Measurements from ENCODE around the gene PLCD3. TPM values are rescaled to one million over a fixed set of nuclear protein-coding genes. Genes with fewer than 3 reads are reported as not detected.

PLCD3 gene
- total RNA-seq, 1 experiment from 2014 or later = 55.8 TPM

GRCh38 chr17:45092911-45093430, 39.3 kb downstream of the PLCD3 start (continued):
- no peak for TF ChIP-seq E2F1 (CRISPR knock-in tag; IDR thresholded peaks at IDR 0.05)
- TF ChIP-seq ZNF532 (CRISPR knock-in tag; IDR thresholded peaks at IDR 0.05; ENCODE audit: borderline replicate concordance) = no peak
- no peak for TF ChIP-seq ELF4 (CRISPR knock-in tag; IDR thresholded peaks at IDR 0.05; ENCODE audit: low read depth)

GRCh38 chr17:45091778-45092425, 40.4 kb downstream of the PLCD3 start:
- Mint-ChIP-seq H3K4me1 (peaks cover 7% of the 10 kb centered on the region), H3K27ac (peak overlapping the region; percentile 58; the same call in 1 of the 2 replicates), H3K9me3 (no peaks in the 10 kb centered on the region), H3K27me3 (ENCODE audit: low read depth) (no peaks in the 10 kb centered on the region), H3K36me3 (peaks cover 77% of the 10 kb centered on the region), H3K4me3 (no peak overlapping the region)
- TF ChIP-seq ZNF121 (CRISPR knock-in tag; IDR thresholded peaks at IDR 0.05) (peak; percentile 88), IRF2 (CRISPR knock-in tag; IDR thresholded peaks at IDR 0.05; ENCODE audit: borderline replicate concordance, low read depth) (no peak)
- CTCF ChIA-PET = no interaction called here
- ATAC-seq = no peak
- POLR2A ChIA-PET = no interaction called here
- DNase-seq (ENCODE audit: low spot score) = no peak

GRCh38 chr17:45090711-45091110, 41.6 kb downstream of the PLCD3 start:
- Mint-ChIP-seq H3K27ac (peak overlapping the region; percentile 48), H3K4me1 (peaks cover 7% of the 10 kb centered on the region), H3K9me3 (no peaks in the 10 kb centered on the region), H3K4me3 (no peak overlapping the region), H3K27me3 (ENCODE audit: low read depth) (no peaks in the 10 kb centered on the region), H3K36me3 (peaks cover 75% of the 10 kb centered on the region)
- TF ChIP-seq TEAD1 (CRISPR knock-in tag; IDR thresholded peaks at IDR 0.05) (no peak), FOXK1 (CRISPR knock-in tag; IDR thresholded peaks at IDR 0.05) (no peak), ZNF423 (CRISPR knock-in tag; IDR thresholded peaks at IDR 0.05) (peak; percentile 65)
- ATAC-seq = peak; percentile 72
- POLR2A ChIA-PET = interaction anchor here (0.5 kb wide), 1 partner anchor 73 kb away, joined by 3 read pairs; no protein-coding TSS in a partner anchor
- CTCF ChIA-PET = interaction anchor here (1.5 to 4.0 kb wide), 3 partner anchors 9 to 180 kb away, joined by 5 to 28 read pairs (median 7); partner anchors contain the start of gene ACBD4
- no peak for DNase-seq (ENCODE audit: low spot score)

- peaks cover 70% of the 10 kb centered on the region for H3K36me3 Mint-ChIP-seq
- H3K9me3 Mint-ChIP-seq = no peaks in the 10 kb centered on the region
- H3K27ac Mint-ChIP-seq = 0 out of 2 replicates have a peak overlapping the region, but pooled peaks have one; percentile 29
- H3K27me3 Mint-ChIP-seq (ENCODE audit: low read depth) = no peaks in the 10 kb centered on the region
- peaks cover 7% of the 10 kb centered on the region for H3K4me1 Mint-ChIP-seq
- TF ChIP-seq ZNF232 (CRISPR knock-in tag; IDR thresholded peaks at IDR 0.05) (no peak), TCF7 (CRISPR knock-in tag; IDR thresholded peaks at IDR 0.05; ENCODE audit: low read depth) (no peak), ZNF425 (CRISPR knock-in tag; conservative IDR thresholded peaks at IDR 0.05) (no peak), ZNF317 (CRISPR knock-in tag; IDR thresholded peaks at IDR 0.05; ENCODE audit: borderline replicate concordance, low read depth) (no peak), ZMAT4 (CRISPR knock-in tag; IDR thresholded peaks at IDR 0.05) (no peak), OVOL2 (CRISPR knock-in tag; IDR thresholded peaks at IDR 0.05; ENCODE audit: borderline replicate concordance) (no peak), NR3C1 (CRISPR knock-in tag; conservative IDR thresholded peaks at IDR 0.05; ENCODE audit: low read depth) (no peak), ZNF219 (CRISPR knock-in tag; IDR thresholded peaks at IDR 0.05; ENCODE audit: borderline replicate concordance) (no peak), PRDM15 (CRISPR knock-in tag; IDR thresholded peaks at IDR 0.05) (no peak), HMGA2 (CRISPR knock-in tag; IDR thresholded peaks at IDR 0.05) (no peak)
- ChIA-PET CTCF (interaction anchor here (4.0 kb wide), 1 partner anchor 11 kb away, joined by 28 read pairs; no protein-coding TSS in a partner anchor), POLR2A (no interaction called here)
- H3K4me3 Mint-ChIP-seq = no peak overlapping the region
- ATAC-seq (no peak), DNase-seq (ENCODE audit: low spot score) (no peak)
These were observed 43.6 kb downstream of the PLCD3 start for GRCh38 chr17:45088741-45089140.

Data from WTC11 (cell line).